NCI-H2107 treated with DMSO at 0.1 percent for 48 hours (cell line): ENCODE data around the gene TCTN1.
A peak's percentile ranks its signal among the peaks of the same experiment; 100 is the strongest.
"Not testable (repeated sequence)": the region's sequence is repeated elsewhere in the genome, so short reads cannot be mapped to it uniquely, and the experiment has no call there.

ENCODE experiments used
- DNase-seq: peaks from one replicate; lab custom pipeline; 2025; ENCODE audit not compliant: unreplicated experiment; lab: John Stamatoyannopoulos, UW

The TCTN1 gene

GRCh38 chr12:110585231-110585799 lies 28.6 kb upstream of the TCTN1 start:
- no peak for DNase-seq

DNA sequence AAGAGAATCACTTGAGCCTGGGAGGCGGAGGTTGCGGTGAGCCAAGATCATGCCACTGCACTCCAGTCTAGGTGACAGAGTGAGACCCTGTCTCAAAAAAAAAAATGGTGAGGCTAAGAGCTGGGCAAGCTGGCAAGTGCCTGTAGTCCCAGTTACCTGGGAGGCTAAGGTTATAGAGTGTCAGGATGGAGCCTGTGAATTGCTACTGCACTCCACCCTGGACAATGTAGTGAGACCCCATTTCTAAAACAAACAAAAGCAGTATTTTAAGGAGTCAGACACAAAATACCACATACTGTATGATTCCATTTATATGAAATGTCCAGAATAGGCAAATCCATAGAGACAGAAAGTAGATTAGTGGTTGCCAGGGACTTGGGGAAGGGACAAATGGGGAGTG lies 26.8 kb upstream of the TCTN1 start:
- DNase-seq = not testable (repeated sequence)

DNA sequence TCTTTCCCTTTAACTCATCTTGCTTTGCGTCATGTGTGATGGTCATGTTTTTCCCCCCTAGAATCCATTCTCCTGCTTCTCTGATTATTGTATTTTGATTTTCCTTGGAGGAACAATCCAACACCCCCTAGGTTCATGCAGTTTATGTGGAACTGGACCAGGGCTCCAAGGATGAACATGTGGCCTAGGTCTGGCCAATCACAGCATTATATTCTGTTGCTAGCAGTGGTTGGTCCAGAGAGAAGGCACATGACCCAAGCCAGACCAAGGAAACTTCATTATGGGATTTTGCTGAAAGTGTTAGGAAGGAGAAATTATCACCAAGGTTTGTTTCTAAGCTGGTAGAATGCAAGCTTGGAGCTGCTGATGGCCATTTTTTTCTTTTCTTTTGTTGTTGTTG lies 23.9 kb upstream of the TCTN1 start:
- no peak for DNase-seq

DNA sequence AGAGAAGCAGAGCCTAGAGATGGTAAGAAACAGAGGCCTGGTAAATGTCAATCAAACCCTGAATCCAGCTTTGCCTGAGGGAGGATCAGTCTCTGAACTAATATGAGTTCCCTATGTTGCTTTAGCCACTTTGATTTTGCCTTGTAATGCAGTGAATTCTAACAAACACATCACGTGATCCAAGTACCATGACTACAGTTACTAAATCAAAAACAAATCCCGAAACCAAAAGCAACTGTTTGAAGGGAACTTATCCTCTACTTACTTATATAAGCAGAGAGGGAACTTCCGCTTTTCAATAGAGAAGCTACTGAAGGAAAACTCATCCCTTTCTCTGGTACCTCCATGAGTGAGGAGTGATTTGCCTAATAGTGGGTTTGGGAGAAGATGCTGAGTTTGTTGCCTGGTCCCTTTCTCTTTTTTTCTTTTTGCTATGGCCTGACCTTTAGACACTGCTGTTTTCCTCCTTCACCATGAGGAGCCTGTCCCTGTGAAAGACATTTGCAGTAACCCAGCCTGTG lies 23.1 kb upstream of the TCTN1 start:
- no peak for DNase-seq

GRCh38 chr12:110591451-110592051 lies 22.4 kb upstream of the TCTN1 start:
- DNase-seq = peak; percentile 37

GRCh38 chr12:110592078-110592477 lies 21.9 kb upstream of the TCTN1 start:
- no peak for DNase-seq

DNA sequence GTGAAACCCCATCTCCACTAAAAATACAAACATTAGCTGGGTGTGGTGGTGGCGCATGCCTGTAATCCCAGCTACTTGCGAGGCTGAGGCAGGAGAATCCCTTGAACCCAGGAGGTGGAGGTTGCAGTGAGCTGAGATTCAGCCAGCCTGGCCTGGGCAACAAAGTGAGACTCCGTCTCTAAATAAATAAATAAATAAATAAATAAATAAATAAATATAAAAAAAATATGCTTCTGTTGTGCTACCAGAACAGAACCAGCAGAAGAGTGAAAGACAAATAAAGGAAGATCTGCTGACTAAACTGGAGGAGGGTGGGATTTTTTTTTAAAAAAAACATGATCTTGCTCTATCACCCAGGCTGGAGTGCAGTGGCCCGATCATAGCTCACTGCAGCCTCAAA lies 21.0 kb upstream of the TCTN1 start:
- not testable (repeated sequence) for DNase-seq

DNA sequence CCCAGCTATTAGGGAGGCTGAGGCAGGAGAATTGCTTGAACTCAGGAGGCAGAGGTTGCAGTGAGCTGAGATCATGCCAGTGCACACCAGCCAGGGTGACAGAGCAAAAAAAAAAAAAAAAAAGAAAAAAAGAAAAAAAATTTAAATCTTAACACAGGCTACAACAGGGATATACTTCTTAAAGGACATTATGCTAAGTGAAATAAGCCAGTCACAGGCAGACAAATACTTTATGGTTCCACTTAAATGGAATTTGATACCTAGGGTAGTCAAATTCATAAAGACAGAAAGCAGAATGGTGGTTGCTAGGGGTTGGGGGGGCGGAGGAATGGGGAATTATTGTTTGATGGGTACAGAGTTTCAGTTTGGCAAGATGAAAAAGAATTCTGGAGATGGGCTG lies 16.0 kb upstream of the TCTN1 start:
- DNase-seq = peak; percentile 34

DNA sequence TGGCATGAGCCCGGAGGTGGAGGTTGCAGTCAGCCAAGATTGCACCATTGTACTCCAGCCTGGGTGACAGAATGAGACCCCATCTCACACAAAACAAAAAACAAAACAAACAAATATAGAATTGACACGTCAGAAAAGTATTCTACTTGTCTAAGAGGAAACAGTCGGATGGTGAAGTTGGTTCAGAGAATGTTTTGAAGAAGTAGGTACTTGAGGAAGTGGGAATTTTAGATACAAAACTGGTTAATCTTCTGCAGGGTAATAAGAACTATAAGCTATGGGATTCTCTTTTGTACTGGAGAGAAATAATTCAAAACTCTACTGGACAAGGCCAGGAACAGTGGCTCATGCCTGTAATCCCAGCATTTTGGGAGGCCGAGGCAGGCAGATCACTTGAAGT lies 14.6 kb upstream of the TCTN1 start:
- DNase-seq = no peak

DNA sequence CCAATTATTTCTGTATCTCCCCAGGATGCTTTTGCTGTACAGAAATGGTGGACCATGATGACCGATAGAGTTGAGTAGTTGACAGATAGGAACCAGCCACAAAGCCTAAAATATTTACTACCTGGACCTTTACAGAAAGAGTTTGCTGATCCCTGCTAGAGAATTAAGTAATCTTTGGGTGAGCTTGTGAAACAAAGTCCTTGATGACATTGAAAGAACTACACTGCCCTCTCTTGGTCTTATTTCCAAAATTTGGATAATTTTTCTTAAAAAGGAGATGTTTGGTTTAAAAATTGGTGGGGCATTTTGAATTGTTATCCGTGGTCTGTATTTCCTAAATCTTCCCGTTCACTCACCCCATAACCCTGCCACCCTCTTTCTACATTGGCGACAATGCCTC lies 13.7 kb upstream of the TCTN1 start:
- peak; percentile 55 for DNase-seq

DNA sequence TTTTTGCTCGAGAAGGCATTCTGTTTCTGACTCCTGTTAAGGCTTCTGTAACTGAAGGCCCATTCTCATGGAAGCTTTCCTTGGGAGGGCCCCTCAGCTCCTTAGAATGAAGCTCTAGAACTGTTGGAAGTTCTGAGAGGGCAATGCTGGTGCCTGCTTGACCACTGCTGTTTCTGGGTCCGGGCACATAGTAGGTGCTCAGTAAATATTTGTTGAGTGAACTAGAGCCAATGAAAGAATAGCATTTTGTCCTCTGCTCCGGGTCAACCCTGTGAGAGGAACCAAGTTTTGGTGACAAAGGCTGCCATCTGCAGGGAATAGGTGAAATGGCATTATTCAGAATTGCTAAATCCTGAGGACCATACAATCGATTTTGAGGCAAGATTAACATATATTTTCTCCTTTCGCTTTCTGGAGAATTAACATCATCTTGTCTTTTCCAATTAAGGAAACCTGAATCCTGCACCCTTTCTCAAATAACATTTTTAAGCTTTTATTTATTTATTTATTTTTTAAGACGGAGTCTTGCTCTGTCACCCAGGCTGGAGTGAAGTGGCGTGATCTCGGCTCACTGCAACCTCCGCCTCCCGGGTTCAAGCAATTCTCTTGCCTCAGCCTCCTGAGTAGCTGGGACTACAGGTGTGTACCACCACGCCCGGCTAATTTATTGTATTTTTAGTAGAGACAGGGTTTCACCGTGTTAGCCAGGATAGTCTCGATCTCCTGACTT lies 11.7 kb upstream of the TCTN1 start:
- DNase-seq = peak; percentile 38

DNA sequence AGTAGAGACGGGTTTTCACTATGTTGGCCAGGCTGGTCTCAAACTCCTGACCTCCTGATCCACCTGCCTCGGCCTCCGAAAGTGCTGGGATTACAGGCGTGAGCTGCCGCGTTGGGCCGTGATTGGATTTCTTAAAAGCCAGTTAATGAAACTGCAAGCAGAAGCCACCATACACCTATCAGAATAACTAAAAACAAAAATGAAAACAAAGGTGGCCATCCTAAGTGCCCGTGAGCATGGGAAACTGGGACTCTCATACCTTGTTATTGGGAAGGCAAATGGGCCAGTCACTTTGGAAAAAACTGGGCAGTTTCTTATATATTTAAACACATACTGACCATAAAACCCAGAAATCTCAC lies 7.7 kb upstream of the TCTN1 start:
- no peak for DNase-seq

GRCh38 chr12:110613071-110613770 lies 708 bp upstream of the TCTN1 start:
- no peak for DNase-seq

- DNase-seq = no peak
Observed at GRCh38 chr12:110615171-110615570, 1.2 kb downstream of the TCTN1 start.

DNA sequence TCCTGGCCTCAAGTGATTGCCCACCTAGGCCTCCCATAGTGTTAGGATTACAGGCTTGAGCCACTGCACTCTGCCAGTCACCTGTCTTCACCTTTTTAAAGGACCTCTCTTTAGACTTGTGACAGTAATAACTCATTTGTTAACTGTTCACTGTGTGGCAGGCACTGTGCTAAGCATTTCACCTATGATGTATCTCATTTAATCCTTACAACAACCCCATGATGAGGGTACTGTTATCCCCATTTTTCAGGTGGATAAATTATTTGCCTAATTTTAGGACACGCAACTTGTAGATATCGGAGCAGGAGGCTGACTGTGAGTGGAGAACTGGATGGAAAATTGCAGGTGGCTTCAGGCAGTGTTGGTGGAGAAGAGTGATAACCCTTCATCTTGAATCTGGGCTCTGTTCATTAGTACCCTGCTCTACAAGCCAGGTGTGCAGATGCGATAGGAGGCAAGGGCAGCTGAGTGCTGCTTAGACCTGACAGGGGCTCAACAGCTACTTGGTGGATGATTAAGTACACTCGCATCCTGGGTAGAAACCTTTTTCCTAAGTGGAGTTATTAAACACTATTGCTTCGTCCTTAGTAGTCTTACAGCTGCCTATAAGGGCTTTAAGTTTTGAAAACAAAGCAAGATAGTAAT lies 2.7 kb downstream of the TCTN1 start:
- no peak for DNase-seq

DNA sequence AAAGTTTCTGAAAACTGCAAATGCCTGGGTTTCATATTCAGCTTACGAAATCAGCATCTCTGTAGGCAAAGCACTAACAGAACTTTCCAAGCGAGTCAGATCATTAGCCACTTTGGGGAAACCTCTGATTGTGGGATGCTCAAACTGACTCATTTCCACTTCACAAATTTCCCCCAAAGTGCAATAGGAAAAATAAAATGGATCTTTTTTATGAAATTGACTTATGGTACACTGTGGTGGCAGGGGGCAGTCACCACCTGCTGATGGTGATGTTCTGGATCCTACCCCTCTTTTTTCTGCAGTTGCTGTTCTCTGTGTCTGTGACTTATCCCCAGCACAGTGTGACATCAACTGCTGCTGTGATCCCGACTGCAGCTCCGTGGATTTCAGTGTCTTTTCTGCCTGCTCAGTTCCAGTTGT lies 5.6 kb downstream of the TCTN1 start:
- no peak for DNase-seq

DNA sequence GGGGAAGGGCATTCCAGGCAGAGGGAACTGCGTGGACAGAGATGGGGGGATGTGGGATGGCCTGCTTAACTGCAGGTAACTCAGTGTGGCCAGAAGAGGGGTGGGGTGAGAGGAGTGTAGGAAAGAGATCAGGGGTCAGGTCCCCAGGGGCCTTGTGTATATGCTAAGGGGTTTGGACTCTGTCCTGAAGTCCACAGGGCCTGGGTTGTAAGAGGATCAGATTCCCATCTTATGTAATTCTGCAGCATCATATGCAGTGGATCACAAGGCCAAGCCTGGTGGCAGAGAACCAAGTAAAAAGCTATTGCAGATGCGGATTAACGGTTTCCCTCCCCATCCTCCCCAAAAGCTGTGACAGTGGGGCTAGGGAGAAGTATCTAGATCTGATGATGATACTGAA lies 8.7 kb downstream of the TCTN1 start:
- DNase-seq = no peak

DNA sequence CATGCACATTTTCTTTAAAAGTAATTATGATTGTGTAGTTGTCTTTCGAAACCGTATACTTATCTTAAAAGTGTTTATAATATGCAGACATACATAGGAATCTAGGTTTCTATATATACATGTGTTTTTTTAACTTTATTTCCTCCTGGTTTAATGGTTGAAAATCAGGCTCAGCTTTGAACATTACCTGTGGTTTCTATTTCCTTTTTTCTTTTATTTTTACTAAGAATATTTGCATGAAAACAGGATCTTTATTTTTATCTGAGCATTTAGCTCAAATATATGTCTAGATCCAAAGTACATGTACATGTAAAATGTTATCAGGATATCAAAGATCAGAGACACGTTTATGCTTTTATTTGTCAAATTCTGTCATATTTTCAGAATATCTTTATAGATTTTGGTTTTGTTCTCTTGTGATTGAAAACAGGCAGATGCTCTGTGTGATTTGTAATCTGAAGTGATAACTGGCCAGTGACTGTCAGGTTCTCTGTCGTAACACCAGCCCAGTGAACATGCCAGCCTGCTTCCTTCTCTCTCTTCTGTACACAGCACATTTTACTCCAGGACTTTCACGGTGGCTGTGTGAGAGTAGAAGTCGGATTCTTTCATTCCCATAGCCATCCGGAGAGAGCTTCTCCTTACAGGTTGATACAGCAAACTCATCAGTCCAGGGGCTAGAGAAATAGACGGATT lies 13.7 kb downstream of the TCTN1 start:
- DNase-seq = no peak

GRCh38 chr12:110635055-110635454 lies 21.1 kb downstream of the TCTN1 start:
- DNase-seq = no peak

DNA sequence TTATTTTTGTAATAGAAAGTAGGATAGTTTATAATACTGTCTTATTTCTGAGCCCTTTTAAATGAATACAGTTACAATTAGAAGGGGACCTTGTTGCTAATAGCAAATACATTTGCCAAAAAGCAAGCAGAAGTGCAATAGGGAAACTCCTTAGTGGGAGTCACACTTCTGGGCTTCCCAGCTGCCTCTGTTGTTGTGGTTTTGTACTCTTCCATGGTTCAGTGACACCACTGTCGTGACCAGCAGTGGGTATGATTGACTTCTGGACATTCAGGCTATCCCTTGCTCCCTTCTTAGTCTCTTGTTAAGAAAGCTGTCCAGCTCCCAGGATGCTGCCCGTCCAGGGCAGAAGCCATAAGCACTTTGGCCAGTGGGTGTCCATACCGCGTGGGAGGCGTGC lies 22.6 kb downstream of the TCTN1 start:
- DNase-seq = no peak
